T-helper 1 cell treated with Interleukin-12 subunit alpha and Interleukin-12 subunit beta and Interleukin-4 antibody, amounts not matched to agents 30 μg/mL and 1 μg/mL, for 36 hours (primary cell): ENCODE data around the gene NGF.

Experiments
- H3K27ac Mint-ChIP-seq: one replicate; pipeline ENCODE4 v1.8.0; 2021; ENCODE audit warnings: mild to moderate bottlenecking, mixed read lengths
- H3K27me3 Mint-ChIP-seq: one replicate; pipeline ENCODE4 v1.8.0; 2021; ENCODE audit warnings: low read depth, mixed read lengths
- H3K36me3 Mint-ChIP-seq: one replicate; pipeline ENCODE4 v1.8.0; 2021; ENCODE audit warnings: low read depth, mixed read lengths
- H3K4me1 Mint-ChIP-seq: one replicate; pipeline ENCODE4 v1.8.0; 2021; ENCODE audit warnings: low read depth, mixed read lengths
- H3K4me3 Mint-ChIP-seq: one replicate; pipeline ENCODE4 v1.8.0; 2021; ENCODE audit warnings: mild to moderate bottlenecking, moderate library complexity, mixed read lengths
- H3K9me3 Mint-ChIP-seq: one replicate; pipeline ENCODE4 v1.8.0; 2021; ENCODE audit warnings: mixed read lengths

The NGF gene

GRCh38 chr1:115237507-115237906 lies 100.5 kb downstream of the NGF start:
- no peaks in the 10 kb centered on the region for H3K9me3 Mint-ChIP-seq
- H3K4me1 Mint-ChIP-seq = no peaks in the 10 kb centered on the region
- H3K27me3 Mint-ChIP-seq = peaks cover 3% of the 10 kb centered on the region
- H3K27ac Mint-ChIP-seq = no peak overlapping the region
- H3K36me3 Mint-ChIP-seq = no peaks in the 10 kb centered on the region
- no peak overlapping the region for H3K4me3 Mint-ChIP-seq

GRCh38 chr1:115237023-115237422 lies 101.0 kb downstream of the NGF start:
- no peaks in the 10 kb centered on the region for H3K9me3 Mint-ChIP-seq
- H3K4me1 Mint-ChIP-seq = no peaks in the 10 kb centered on the region
- no peaks in the 10 kb centered on the region for H3K36me3 Mint-ChIP-seq
- peaks cover 3% of the 10 kb centered on the region for H3K27me3 Mint-ChIP-seq
- no peak overlapping the region for H3K27ac Mint-ChIP-seq
- H3K4me3 Mint-ChIP-seq = no peak overlapping the region
